H7 (cell line): ENCODE results near the gene CDC6. TPM values are rescaled to one million over a fixed set of nuclear protein-coding genes. Genes with fewer than 3 reads are reported as not detected.
"Not testable (repeated sequence)": the region's sequence is repeated elsewhere in the genome, so short reads cannot be mapped to it uniquely, and the experiment has no call there.

ENCODE experiments used
- DNase-seq: peaks from one replicate; pipeline ENCODE4 v3.0.0; 2012
- H3K27me3 ChIP-seq: 2 replicates; pipeline ENCODE4 v1.6.0; 2011; ENCODE audit warnings: mild to moderate bottlenecking, low read length; ENCODE audit not compliant: control insufficient read depth, insufficient read depth
- H3K36me3 ChIP-seq: replicated peaks from 2 replicates; pipeline ENCODE4 v1.5.1; 2011; ENCODE audit warnings: low read length; ENCODE audit not compliant: control insufficient read depth, insufficient read depth
- H3K4me3 ChIP-seq: 2 replicates; pipeline ENCODE4 v1.5.1; 2011; ENCODE audit warnings: low read depth, mild to moderate bottlenecking, control low read depth, low read length, moderate library complexity; ENCODE audit not compliant: insufficient read depth
- total RNA-seq: library from RNA; depleted of rRNA; stranded (reverse); fragments of >200 nt; shearing (Covaris generic); gene quantifications from 2 replicates; pipeline ENCODE4 v1.2.3, GENCODE V29; 2014

CDC6 gene
- total RNA-seq, 1 experiment from 2014 or later = 83.6 TPM

DNA sequence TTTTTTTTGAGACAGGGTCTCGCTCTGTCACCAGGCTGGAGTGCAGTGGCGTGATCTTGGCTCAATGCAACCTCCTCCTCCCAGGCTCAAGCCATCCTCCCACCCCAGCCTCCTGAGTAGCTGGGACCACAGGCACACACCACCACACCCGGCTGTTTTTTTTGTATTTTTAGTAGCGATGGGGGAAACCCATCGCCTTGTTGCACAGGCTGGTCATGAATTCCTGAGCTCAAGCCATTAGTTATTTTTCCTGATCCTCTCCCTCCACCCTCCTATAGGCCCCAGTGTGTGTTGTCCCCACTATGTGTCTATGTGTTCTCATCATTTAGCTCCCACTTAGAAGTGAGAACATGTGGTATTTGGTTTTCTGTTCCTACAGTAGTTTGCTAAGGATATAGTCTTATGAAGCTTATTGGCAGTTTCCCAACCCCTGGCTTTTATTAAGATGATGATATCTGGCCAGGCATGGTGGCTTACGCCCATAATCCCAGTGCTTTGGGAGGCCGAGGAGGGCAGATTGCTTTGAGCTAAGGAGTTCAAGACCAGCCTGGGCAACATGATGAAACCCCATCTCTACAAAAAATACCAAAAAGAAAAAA, 11.6 kb downstream of the CDC6 start:
- not testable (repeated sequence) for DNase-seq, H3K27me3 ChIP-seq, H3K4me3 ChIP-seq
- H3K36me3 ChIP-seq = peaks cover 29% of the 10 kb centered on the region

DNA sequence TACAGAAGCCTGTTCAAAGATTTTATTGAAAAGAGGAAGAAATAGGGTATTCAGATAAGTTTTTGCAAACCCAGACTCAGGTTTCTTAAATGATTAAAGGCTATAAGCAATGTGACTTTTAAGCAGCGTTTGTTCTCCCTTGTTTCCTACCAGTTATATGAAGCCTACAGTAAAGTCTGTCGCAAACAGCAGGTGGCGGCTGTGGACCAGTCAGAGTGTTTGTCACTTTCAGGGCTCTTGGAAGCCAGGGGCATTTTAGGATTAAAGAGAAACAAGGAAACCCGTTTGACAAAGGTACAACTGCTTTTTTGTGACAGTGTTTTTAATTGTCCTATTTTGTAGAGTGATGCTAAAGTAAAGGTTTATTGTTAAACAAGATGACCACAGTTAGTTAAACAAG, 13.6 kb downstream of the CDC6 start:
- H3K36me3 ChIP-seq = peaks cover 24% of the 10 kb centered on the region
- no peak for DNase-seq
- no peak overlapping the region for H3K4me3 ChIP-seq
- no peaks in the 10 kb centered on the region for H3K27me3 ChIP-seq

DNA sequence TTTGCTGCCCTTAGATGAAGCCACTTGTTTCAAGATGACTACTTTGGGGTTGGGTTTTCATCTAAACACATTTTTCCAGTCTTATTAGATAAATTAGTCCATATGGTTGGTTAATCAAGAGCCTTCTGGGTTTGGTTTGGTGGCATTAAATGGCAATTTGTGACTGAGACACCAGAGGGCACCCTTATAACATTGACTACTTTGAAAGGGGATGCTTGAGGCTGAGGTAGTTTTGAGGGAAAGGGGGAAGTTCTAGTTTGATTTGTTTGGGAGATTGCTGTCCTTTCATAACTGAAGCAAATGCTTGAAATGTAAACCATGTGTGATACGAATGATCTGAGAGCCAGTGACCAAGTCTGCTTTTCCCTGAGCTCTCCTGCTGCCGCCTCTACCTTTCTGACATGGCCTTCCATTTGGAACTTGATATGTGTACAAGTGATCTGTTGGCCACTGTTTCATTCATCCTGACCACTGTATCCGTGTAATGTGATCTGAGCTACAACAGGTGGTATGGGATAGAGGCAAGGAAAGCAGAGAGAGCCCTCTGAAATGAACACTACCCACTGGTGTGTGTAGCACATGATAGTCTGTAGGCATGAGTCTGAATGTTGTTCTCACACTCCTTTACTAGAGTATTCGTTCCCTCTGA, 15.5 kb downstream of the CDC6 start:
- DNase-seq = peak; percentile 59
- Histone ChIP-seq H3K27me3 (no peaks in the 10 kb centered on the region; the same call in 1 of the 2 replicates), H3K36me3 (peaks cover 19% of the 10 kb centered on the region), H3K4me3 (no peak overlapping the region)

GRCh38 chr17:40303708-40304551, 16.3 kb downstream of the CDC6 start:
- no peak for DNase-seq
- Histone ChIP-seq H3K27me3 (no peaks in the 10 kb centered on the region; the same call in 1 of the 2 replicates), H3K4me3 (no peak overlapping the region), H3K36me3 (peaks cover 16% of the 10 kb centered on the region)

DNA sequence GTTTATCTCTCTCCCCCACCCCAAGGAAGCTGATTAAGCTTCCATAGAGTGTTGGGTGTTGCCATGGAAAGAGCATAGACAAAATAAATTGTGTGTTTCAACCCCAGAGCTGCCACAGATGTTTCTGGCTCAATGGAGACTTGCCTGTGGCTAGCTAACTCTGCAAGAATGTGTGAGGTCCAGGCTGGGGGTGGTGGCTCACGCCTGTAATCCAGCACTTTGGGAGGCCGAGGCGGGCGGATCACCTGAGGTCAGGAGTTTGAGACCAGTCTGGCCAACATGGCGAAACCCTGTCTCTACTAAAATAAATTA, 16.8 kb downstream of the CDC6 start:
- H3K27me3 ChIP-seq, H3K4me3 ChIP-seq, DNase-seq: not testable (repeated sequence)
- peaks cover 14% of the 10 kb centered on the region for H3K36me3 ChIP-seq

DNA sequence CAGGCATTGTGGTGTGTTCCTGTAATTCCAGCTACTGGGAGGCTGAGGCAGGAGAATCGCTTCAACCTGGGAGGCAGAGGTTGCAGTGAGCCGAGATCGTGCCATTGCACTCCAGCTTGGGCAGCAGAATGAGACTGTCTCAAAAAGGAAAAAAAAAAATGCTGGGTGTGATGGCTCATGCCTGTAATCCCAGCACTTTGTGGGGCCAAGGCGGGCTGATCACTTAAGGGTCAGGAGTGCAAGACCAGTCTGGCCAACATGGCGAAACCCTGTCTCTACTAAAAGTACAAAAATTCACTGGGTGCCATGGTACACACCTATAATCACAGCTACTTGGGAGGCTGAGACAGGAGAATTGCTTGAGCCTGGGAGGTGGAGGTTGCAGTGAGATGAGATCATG, 17.2 kb downstream of the CDC6 start:
- not testable (repeated sequence) for H3K27me3 ChIP-seq, DNase-seq, H3K4me3 ChIP-seq
- H3K36me3 ChIP-seq = peaks cover 12% of the 10 kb centered on the region

GRCh38 chr17:40306395-40306794, 18.7 kb downstream of the CDC6 start:
- no peaks in the 10 kb centered on the region; the same call in 1 of the 2 replicates for H3K27me3 ChIP-seq
- no peak overlapping the region for H3K4me3 ChIP-seq
- peaks cover 8% of the 10 kb centered on the region for H3K36me3 ChIP-seq
- no peak for DNase-seq

DNA sequence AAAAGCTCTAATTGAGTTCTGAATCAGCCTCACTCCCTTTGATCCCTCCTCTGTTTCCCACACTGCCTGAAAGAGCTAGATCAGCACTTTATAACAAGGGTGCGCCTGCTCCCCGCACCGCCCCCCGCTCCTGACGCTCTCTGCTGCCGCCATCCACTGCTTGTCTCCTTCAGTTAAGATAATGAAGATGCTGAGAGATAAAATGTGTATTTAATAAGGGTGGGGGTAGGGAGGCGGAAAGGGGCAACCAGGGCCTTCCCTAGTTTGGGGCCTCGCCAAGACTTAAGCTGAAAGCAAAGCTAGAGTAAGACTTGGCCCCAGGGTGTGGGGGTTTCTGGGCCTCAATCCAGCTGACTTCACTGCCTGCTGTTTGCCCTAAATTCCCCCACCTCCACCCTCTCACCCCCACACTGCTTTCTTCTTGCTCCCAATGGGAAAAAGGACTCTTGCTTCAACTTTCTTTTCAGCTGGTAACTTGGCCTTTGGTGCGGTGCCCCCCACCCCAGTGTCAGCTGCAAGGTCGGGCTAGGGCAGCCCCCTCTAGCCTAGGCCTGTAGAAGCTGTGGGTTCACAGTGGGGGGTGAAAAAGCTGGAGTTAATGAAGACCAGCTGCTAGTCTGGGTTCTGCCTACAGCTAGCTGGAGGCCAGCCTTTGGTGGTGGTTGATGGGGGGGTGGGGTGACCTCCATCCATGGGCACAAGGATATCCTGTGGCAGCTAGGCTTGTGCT, 19.5 kb downstream of the CDC6 start:
- Histone ChIP-seq H3K4me3 (no peak overlapping the region), H3K27me3 (no peaks in the 10 kb centered on the region; the same call in 1 of the 2 replicates), H3K36me3 (peaks cover 3% of the 10 kb centered on the region)
- peak; percentile 65 for DNase-seq

- peaks cover 3% of the 10 kb centered on the region for H3K36me3 ChIP-seq
- no peak overlapping the region for H3K4me3 ChIP-seq
- DNase-seq = no peak
- H3K27me3 ChIP-seq = no peaks in the 10 kb centered on the region; the same call in 1 of the 2 replicates
Observed at GRCh38 chr17:40307740-40308239, 20.1 kb downstream of the CDC6 start.

- DNase-seq = peak; percentile 88
- peak within 1 kb of the TSS; percentile 67 for H3K4me3 ChIP-seq
- H3K36me3 ChIP-seq = no peaks in the 10 kb centered on the region
- H3K27me3 ChIP-seq = no peaks in the 10 kb centered on the region; the same call in 1 of the 2 replicates
Observed at GRCh38 chr17:40309031-40309948, 21.6 kb downstream of the CDC6 start, which contains the start of gene RARA. TSS of gene RARA (plus strand) at chr17:40309180. CDS start at chr17:40331219, 22,039 bp downstream.

DNA sequence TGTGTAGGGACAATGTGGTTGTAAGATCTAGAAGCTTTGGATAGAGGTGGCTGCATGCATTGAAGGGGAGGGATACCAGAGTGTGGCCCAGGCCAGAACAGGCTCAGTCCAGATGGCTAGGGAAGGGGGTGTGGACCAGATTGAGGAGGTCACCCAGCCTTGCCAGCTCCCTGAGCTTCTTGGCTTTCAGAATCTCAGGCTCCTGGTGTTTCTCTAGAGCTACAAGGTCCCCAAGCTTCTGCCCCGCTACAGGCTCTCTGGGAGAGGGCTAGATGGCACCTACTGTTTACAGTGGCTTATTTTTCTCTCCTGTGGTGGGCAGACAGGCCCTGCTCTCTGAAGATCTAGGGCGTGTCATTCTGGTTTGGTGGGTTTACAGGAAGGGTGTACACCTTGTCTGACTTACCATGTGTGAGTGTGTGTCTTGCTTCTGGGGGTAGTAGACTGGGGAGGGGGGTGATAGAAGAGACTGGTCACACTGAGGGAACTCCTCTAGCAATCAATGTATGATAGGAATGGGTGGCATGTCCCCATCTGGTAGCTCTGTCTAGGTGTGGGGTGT, 22.4 kb downstream of the CDC6 start:
- Histone ChIP-seq H3K36me3 (no peaks in the 10 kb centered on the region), H3K27me3 (no peaks in the 10 kb centered on the region; the same call in 1 of the 2 replicates), H3K4me3 (peak overlapping the region; percentile 67; the same call in 1 of the 2 replicates)
- DNase-seq = peak; percentile 45

GRCh38 chr17:40310882-40311391, 23.3 kb downstream of the CDC6 start:
- H3K36me3 ChIP-seq = no peaks in the 10 kb centered on the region
- H3K27me3 ChIP-seq = no peaks in the 10 kb centered on the region; the same call in 1 of the 2 replicates
- peak; percentile 26 for DNase-seq
- H3K4me3 ChIP-seq = no peak overlapping the region

DNA sequence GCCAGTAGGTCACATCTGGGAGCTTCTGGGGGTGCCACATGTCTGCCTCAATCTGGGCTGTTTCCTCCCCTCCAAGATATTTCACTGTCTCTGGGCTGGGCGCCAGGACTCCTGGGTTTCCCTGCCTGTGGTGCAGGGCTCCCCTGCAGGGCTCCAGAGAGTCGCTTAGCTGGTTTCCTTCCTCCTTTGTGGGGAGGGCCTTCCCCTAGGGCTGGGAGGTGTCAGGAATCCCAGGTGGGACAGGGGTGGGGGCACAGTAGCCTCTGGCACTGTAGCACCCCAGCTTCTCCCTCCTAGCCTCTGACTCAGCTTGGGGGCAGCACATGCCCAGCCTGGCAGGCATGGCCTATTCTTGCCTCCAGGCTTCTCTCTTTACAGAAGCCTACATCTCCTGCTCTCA, 23.9 kb downstream of the CDC6 start:
- no peaks in the 10 kb centered on the region for H3K36me3 ChIP-seq
- H3K27me3 ChIP-seq = peaks cover 2% of the 10 kb centered on the region; the same call in 1 of the 2 replicates
- no peak for DNase-seq
- no peak overlapping the region for H3K4me3 ChIP-seq
